A549 (cell line): ENCODE data around the gene HMGA1.

ENCODE experiments used
- BHLHE40 ChIP-seq: IDR thresholded peaks from 2 replicates; pipeline ENCODE4 v1.6.1; 2012; ENCODE audit warnings: low read depth, low read length, inconsistent platforms
- CTCF ChIP-seq: fragments of >200 bp; sonication (Bioruptor Twin); formaldehyde crosslinking; IDR thresholded peaks from 3 replicates; pipeline ENCODE4 v1.5.1; 2016
- ESRRA ChIP-seq: fragments of 150-350 bp; IDR thresholded peaks from 2 replicates; pipeline ENCODE4 v1.6.1; 2014; ENCODE audit warnings: mild to moderate bottlenecking, low read length, borderline replicate concordance
- HDAC2 ChIP-seq: fragments of 200-600 bp; sonication (generic); IDR thresholded peaks from 2 replicates; pipeline ENCODE4 v1.6.1; 2016
- HES2 ChIP-seq: fragments of >200 bp; sonication (Bioruptor Twin); formaldehyde crosslinking; IDR thresholded peaks from 2 replicates; pipeline ENCODE4 v1.6.1; 2016
- HOXB13 ChIP-seq: fragments of 250-450 bp; sonication (Bioruptor Pico); IDR thresholded peaks from 2 replicates; pipeline ENCODE4 v1.5.0; 2020; ENCODE audit warnings: low read depth, mild to moderate bottlenecking, moderate library complexity
- MAX ChIP-seq: IDR thresholded peaks from 2 replicates; pipeline ENCODE4 v1.6.1; 2012
- MYC ChIP-seq: IDR thresholded peaks from 2 replicates; pipeline ENCODE4 v1.6.1; 2012; ENCODE audit warnings: mild to moderate bottlenecking, inconsistent platforms, low read length, improper control_type of control experiment, borderline replicate concordance
- POLR2A ChIP-seq: IDR thresholded peaks from 2 replicates; pipeline ENCODE4 v1.6.1; 2012; ENCODE audit warnings: mild to moderate bottlenecking, low read length
- RCOR1 ChIP-seq: fragments of 150-350 bp; IDR thresholded peaks from 2 replicates; pipeline ENCODE4 v1.6.1; 2014; ENCODE audit warnings: antibody characterized with exemption, low read length, low read depth
- TP53 ChIP-seq: fragments of 250-450 bp; sonication (Bioruptor Pico); IDR thresholded peaks from 2 replicates; pipeline ENCODE4 v1.5.0; 2021; ENCODE audit warnings: mild to moderate bottlenecking, moderate library complexity
- USF2 ChIP-seq: fragments of 450-650 bp; IDR thresholded peaks from 2 replicates; pipeline ENCODE4 v1.6.1; 2014; ENCODE audit warnings: antibody characterized with exemption
- ZC3H11A ChIP-seq: fragments of 450-650 bp; IDR thresholded peaks from 2 replicates; pipeline ENCODE4 v1.6.1; 2014; ENCODE audit warnings: antibody characterized with exemption, mild to moderate bottlenecking

GRCh38 chr6:34272013-34272926 lies 35.6 kb downstream of the HMGA1 start:
- TF ChIP-seq POLR2A (no peak), USF2 (no peak), HOXB13 (CRISPR knock-in tag) (no peak), CTCF (no peak), HES2 (no peak), ZC3H11A (no peak), ESRRA (no peak), RCOR1 (no peak), MYC (no peak), MAX (no peak), HDAC2 (no peak), TP53 (CRISPR knock-in tag) (no peak), BHLHE40 (no peak)
